B cell (primary cell): ENCODE measurements around the gene PDCD7.

ENCODE experiments used
- CTCF ChIP-seq: fragments of 200-600 bp; IDR thresholded peaks from one replicate; pipeline ENCODE4 v1.8.0; 2022; ENCODE audit warnings: antibody characterized with exemption, mild to moderate bottlenecking
- EZH2 ChIP-seq: IDR thresholded peaks from 2 replicates; pipeline ENCODE4 v1.6.1; 2012; ENCODE audit warnings: borderline replicate concordance, low read depth, mild to moderate bottlenecking, moderate library complexity, low read length; ENCODE audit not compliant: insufficient read depth, poor library complexity, severe bottlenecking

- no peak for TF ChIP-seq CTCF
- no peak for TF ChIP-seq EZH2
These were observed 52.3 kb downstream of the PDCD7 start for GRCh38 chr15:65081270-65081669.
